Stimulated activated CD8-positive, alpha-beta memory T cell treated with anti-CD3 and anti-CD28 coated beads, Interleukin-7, amount 100 ng/mL, for 48 hours (primary cell): ENCODE data around the gene RSPH10B2.
"Not testable (repeated sequence)": the region's sequence is repeated elsewhere in the genome, so short reads cannot be mapped to it uniquely, and the experiment has no call there.

Source experiments
- DNase-seq, 2 donors: peaks; one replicate each; pipeline ENCODE4 v3.0.0-alpha.2; 2020; ENCODE audit warnings: low read depth in 1 of 2; ENCODE audit errors: extremely low read depth in 1 of 2

The RSPH10B2 gene

GRCh38 chr7:6753964-6754363 is at the start of gene RSPH10B2:
RSPH10B2 (plus strand) TSS chr7:6754103; CDS start chr7:6757678, 3,575 bp downstream.
- not testable (repeated sequence) for DNase-seq

DNA sequence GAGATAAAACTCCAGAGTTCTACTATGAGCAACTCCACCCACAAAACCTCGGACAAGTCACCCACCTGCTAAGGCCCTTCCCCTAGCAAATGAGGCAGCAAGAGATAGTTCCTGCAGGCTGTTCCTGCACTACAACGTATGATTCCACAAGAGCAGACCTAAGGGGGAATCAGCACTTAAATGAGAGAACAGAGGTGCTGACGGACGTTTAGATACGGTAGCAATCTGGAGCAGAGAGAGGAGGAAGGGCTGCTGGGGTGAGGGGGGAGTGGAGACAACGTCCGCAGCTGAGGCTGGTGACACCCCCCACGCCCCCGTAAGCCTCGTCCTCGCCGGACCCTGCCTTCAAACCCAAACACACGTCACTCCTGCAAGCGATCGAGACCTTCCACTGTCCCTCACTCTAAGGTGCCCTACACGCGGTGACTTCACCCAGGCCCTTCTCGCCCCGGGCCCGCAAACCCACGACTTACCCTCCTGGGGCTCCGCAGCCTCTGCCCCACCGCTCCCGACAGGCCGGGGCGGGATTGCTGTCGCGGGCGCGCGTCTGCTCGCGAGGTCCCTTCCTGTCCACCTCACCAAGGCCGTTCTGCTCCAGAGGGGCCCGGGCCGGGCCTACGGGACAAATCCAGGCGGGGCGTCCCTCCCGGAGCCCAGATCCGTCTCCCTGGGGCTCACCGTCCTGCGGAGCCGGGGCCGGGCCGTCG is 47.8 kb upstream of the RSPH10B2 start:
- no peak for DNase-seq

DNA sequence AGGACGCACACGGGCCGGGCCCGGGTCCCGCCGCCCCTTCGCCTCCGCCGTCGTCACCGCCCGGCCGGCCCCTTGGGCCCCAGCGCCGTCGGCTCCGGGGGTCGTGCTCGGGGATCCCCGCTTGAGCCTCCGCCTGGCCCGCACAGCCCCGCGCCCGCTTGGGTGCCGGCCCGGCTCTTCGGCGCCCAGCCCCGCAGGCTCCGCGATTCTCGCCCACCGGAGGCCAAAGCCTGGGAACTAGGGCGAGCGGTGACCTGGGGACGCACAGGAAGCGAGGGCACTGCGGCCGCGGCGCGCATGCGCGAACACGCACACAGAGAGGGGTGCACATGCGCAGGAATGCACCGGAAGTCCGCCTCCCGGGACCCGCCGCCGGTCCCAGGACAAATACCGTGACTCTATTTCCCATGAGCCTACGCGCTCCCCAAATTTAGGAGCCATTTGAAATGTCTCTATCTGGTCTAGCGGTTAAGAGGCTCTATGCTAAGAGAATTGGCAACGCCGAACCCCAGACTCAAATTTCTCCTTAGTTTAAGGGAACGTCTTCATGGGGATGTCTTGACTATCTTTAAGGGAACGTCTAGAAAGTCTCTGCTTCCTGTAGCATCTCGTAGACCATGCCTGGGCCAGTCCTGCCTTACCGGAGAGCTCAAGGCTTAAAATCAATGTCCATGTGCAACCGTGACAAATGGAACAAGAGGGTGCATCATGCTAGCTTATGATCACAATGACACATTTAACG is 47.1 kb upstream of the RSPH10B2 start, which contains the start of gene ZNF12:
TSS of gene ZNF12 (minus strand) at position 282 of the 742 bp plus-strand sequence. CDS start 1,774 bp downstream, outside the sequence.
- DNase-seq = peak; percentile 95

DNA sequence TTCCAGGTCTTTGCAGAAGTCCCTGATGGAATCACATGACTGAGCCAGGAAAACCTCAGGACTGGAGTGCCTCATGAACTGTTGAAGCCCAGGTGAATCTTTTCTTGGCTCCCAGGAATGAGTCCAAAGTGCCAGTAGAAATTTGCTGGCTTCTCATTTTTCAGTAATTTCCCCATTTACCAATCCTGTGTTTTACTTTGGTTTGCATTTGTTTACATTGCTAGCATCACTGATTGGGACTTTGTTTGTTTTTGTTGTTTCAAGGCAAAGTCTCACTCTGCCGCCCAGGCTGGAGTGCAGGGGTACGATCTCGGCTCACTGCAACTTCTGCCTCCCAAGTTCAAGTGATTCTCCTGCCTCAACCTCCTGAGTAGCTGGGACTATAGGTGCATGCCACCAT is 45.6 kb upstream of the RSPH10B2 start:
- no peak for DNase-seq

GRCh38 chr7:6709808-6710207 is 44.1 kb upstream of the RSPH10B2 start:
- DNase-seq = no peak

GRCh38 chr7:6714360-6714759 is 39.5 kb upstream of the RSPH10B2 start:
- DNase-seq = no peak

DNA sequence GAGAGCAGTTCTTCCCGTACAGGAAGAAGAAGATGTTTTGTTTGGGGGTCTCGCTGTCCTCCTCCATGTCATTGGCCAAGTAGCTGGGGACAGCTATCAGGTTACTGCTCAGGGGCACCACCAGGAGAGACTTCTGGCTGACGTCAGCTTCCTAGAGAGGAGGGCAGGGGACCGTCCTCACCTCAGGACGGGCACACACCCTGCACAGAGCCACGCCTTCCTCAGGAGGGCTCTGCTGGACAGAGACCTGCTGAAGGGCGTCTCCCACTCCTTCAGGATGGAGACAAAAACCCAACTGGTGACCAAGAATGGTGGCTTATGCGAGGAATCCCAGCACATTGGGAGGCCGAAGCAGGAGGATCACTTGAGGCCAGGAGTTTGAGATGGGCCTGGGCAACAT is 38.0 kb upstream of the RSPH10B2 start:
- DNase-seq = not testable (repeated sequence)

DNA sequence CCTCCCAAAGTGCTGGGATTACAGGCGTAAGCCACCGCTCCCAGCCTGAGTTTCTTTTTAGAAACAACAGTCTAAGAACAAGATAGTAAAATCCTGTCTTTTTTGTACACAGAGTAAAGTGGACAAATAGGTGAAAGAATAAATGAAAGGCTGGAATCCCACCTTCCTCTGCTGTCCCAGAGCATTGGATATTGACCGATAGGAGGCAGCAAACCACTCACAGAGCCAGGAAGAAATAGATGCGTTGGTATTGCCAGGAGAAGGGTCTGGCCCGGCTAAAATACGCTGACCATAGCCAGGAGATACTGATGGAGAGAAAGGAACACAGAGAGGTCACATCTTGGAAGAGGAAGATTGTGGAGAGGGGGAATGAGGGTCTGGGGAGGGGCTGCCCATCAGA is 35.8 kb upstream of the RSPH10B2 start:
- DNase-seq = no peak

DNA sequence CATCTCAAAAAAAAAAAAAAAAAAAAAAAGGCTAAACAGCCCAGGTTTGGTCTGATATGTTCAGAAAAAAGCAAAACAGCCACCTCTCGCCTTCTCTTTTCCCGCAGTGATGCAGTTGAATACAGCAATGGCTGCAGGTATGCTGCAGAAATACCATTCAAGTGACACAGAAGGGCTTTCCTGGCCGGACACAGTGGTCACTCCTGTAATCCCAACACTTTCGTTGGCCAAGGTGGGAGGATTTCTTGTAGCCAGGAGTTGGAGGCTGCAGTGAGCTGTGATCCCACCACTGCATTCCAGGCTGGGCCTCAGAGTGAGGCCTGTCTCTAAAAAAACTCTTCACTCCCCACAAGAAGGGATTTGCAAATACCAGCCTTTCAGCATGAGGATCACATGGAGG is 29.6 kb upstream of the RSPH10B2 start:
- DNase-seq = not testable (repeated sequence)

GRCh38 chr7:6725003-6725402 is 28.9 kb upstream of the RSPH10B2 start:
- DNase-seq = no peak

GRCh38 chr7:6726341-6726740 is 27.6 kb upstream of the RSPH10B2 start:
- not testable (repeated sequence) for DNase-seq

- no peak for DNase-seq
Measured at GRCh38 chr7:6727663-6728062, 26.2 kb upstream of the RSPH10B2 start.

DNA sequence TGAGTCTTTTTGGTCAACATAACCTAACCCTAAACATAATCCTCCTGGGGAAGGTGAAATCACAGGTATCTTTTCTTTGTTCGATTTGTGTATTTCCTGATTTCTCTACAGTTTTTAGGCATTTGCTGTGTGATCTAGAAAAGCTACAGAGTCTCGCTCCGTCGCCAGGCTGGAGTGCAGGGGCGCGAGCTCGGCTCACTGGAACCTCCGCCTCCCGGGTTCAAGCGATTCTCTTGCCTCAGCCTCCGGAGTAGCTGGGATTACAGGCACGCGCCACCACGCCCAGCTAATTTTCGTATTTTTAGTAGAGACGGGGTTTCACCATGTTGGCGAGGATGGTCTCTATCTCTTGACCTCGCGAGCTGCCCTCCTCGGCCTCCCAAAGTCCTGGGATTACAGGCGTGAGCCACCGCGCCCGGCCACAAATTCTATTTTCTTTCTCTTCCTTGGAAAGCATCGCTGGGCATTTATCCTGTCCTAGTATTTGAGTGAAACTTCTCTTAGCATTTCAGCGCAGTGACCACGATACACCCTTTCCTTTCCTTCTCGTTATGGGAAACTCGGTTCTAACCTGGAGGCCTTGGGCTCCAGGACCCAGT is 24.9 kb upstream of the RSPH10B2 start:
- DNase-seq = not testable (repeated sequence)

DNA sequence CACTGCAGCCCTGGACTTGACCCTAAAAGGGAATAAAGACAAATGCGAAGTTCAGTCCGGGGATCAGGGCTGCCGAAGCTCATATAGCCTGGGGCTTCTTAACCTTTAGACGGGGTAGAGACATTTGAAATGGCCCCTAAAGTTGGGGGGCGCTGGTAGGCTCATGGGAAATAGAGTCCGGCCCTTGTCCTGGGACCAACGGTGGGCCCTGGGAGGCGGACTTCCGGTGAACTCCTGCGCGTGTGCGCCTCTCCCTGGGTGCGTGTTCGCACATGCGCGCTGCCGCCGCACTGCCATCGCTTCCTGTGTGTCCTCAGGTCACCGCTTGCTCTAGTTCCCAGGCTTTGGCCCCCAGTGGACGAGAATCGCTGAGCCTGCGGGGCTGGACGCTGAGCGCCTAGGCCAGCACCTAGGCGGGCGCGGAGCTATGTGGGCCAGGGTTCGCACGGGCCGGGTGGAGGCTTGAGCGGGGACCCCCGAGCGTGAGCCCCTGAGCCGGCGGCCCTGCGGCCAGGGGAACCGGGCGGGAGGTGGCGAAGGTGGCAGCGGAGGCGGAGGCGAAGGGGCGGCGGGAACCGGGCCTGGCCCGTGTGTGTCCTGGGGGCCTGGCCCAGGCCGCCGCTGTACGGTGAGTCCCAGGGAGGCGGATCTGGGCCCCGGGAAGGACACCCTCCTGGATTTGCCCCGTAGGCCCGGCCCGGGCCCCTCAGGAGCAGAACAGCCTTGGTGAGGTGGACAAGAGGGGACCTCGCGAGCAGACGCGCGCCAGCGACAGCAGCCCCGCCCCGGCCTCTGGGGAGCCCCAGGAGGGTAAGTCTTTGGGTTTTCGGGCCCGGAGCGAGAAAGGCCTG is 24.2 kb upstream of the RSPH10B2 start:
- peak; percentile 76 to 84 for DNase-seq

GRCh38 chr7:6730343-6730633 is 23.6 kb upstream of the RSPH10B2 start:
- no peak for DNase-seq

DNA sequence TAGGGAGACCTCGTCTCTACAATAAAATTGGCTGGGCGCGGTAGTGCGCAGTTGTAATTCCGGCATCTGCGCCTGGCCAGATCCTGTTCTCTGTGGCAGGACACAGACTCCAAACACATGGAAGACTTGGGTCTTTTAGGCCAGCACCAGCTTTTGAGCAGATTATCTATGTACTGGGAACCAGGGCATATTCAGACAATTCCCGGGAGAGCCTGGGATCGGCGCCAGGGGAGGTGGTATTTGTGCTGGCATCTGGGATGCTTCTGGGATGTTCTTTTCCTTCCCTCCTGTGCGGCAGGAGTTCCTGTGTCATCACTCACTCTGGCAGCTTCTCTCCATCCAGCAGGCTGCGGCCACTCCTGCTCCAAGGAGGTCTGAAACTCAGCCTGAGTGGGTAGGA is 15.5 kb upstream of the RSPH10B2 start:
- DNase-seq = not testable (repeated sequence)

DNA sequence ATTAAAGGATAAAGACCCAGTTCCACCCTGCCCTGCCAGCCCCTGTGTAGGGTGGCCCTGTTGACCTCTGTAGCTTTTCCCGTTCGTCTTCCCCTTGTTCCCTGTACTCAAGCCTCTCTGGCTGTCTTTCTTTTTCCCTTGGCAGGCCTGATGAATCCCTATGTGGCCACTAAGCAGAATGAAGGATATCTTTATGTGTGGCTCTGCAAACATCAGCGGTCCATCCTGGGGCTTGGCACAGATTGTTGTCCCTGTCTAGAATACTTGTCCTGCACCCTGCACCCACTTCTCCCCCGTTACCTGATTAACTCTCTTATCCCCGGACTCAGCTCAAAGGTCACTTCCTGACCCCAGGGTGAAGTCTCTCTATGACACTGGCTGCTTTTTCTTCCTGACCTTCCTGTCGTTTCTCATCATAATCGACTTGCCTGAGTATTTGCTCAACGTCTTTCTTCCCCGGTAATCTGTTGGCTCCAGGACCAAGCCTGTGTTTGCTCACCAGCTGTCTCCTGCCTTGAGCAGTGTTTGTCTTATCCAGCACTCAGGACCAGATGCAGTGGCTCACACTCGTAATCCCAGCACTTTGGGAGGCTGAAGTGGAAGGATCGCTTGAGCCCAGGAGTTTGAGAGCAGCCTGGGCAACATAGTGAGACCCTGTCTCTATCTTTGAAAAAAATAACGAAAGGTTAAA is 9.3 kb upstream of the RSPH10B2 start:
- DNase-seq = not testable (repeated sequence)

GRCh38 chr7:6749335-6749734 is 4.6 kb upstream of the RSPH10B2 start:
- not testable (repeated sequence) for DNase-seq

GRCh38 chr7:6750173-6750572 is 3.7 kb upstream of the RSPH10B2 start:
- not testable (repeated sequence) for DNase-seq

- DNase-seq = not testable (repeated sequence)
Measured at GRCh38 chr7:6761186-6761585, 7.3 kb downstream of the RSPH10B2 start.
